Prostate gland (tissue), 2 donors: ENCODE data around the gene IGSF6. TPM values are rescaled to one million over a fixed set of nuclear protein-coding genes. Genes with fewer than 3 reads are reported as not detected.
"Not testable (repeated sequence)": the region's sequence is repeated elsewhere in the genome, so short reads cannot be mapped to it uniquely, and the experiment has no call there.

Source experiments
- DNase-seq: peaks from one replicate; pipeline ENCODE4 v3.0.0-alpha.2; 2019; ENCODE audit warnings: low spot score
- H3K27ac ChIP-seq, 2 donors: fragments of 200-600 bp; sonication (generic); 2 replicates each; pipeline ENCODE4 v1.5.1; 2017 to 2019
- H3K27me3 ChIP-seq: fragments of 200-600 bp; sonication (generic); replicated peaks from 2 replicates; pipeline ENCODE4 v1.5.1; 2019; ENCODE audit not compliant: insufficient read depth
- H3K36me3 ChIP-seq, 2 donors: fragments of 200-600 bp; sonication (generic); 1 replicate in 1 of 2; 2 replicates in 1 of 2; pipeline versions ENCODE4 v1.5.1 to v1.8.1; 2017 to 2019
- H3K4me1 ChIP-seq: fragments of 200-600 bp; sonication (generic); replicated peaks from 2 replicates; pipeline ENCODE4 v1.5.1; 2019
- H3K4me3 ChIP-seq, 2 donors: fragments of 200-600 bp; sonication (generic); 2 replicates each; pipeline ENCODE4 v1.5.1; 2017 to 2019
- H3K9me3 ChIP-seq: fragments of 200-600 bp; sonication (generic); 2 replicates; pipeline ENCODE4 v1.5.1; 2017
- CTCF ChIP-seq, 4 experiments: fragments of 200-600 bp in 2 of 4; fragments of 450-650 bp in 2 of 4; sonication (generic) in 2 of 4; IDR thresholded peaks; 1 replicate in 3 of 4; 2 replicates in 1 of 4; pipeline ENCODE4 v1.5.1; 2016 to 2019; ENCODE audit warnings: antibody characterized with exemption in 4 of 4, mild to moderate bottlenecking in 2 of 4, moderate library complexity in 2 of 4
- POLR2A ChIP-seq: fragments of 450-650 bp; IDR thresholded peaks from one replicate; pipeline ENCODE4 v1.6.1; 2016; ENCODE audit warnings: antibody characterized with exemption, mild to moderate bottlenecking
- POLR2AphosphoS5 ChIP-seq: sonication (generic); formaldehyde crosslinking; IDR thresholded peaks from one replicate; pipeline ENCODE4 v1.6.1; 2017; ENCODE audit warnings: antibody characterized with exemption
- WGBS: methylation state at CpG from one replicate; pipeline ENCODE4 v1.1.5; 2018; 5-methylcytosine and 5-hydroxymethylcytosine counted together
- intact Hi-C: fragments of 100-400 bp; cut with DNase I; formaldehyde crosslinking; loops from one replicate; pipeline ENCODE4 v1.14.2; 2022
- total RNA-seq, 2 donors: library from RNA; depleted of rRNA; stranded (reverse); fragments of >200 nt; gene quantifications; one replicate each; pipeline ENCODE4 v1.1.0, GENCODE V29; 2016

Gene IGSF6
- total RNA-seq, 2 donors from 2014 or later: 4.5 TPM; not detected in 1

- Histone ChIP-seq H3K27ac (no peak overlapping the region), H3K4me3 (no peak overlapping the region), H3K36me3 (no peaks in the 10 kb centered on the region), H3K4me1 (no peaks in the 10 kb centered on the region), H3K27me3 (no peaks in the 10 kb centered on the region), H3K9me3 (no peaks in the 10 kb centered on the region)
- TF ChIP-seq CTCF (IDR thresholded peaks at IDR 0.05) (no peak), POLR2AphosphoS5 (no peak), POLR2A (no peak)
- DNase-seq: no peak
- WGBS: 85% methylated on average over 5 of the region's 5 CpGs
- intact Hi-C loops: no loop called here
Measured at GRCh38 chr16:21653571-21653970, 1.2 kb upstream of the IGSF6 start.

GRCh38 chr16:21651515-21651914, 893 bp downstream of the IGSF6 start:
- H3K4me3 ChIP-seq: no peak overlapping the region
- no peak overlapping the region for H3K27ac ChIP-seq
- H3K27me3 ChIP-seq: no peaks in the 10 kb centered on the region
- TF ChIP-seq CTCF (IDR thresholded peaks at IDR 0.05): no peak
- TF ChIP-seq POLR2AphosphoS5: no peak
- no peak for TF ChIP-seq POLR2A
- H3K4me1 ChIP-seq: no peaks in the 10 kb centered on the region
- WGBS: 94% methylated on average over 3 of the region's 3 CpGs
- DNase-seq: no peak
- intact Hi-C loops: no loop called here
- H3K9me3 ChIP-seq: no peaks in the 10 kb centered on the region
- no peaks in the 10 kb centered on the region for H3K36me3 ChIP-seq

- H3K36me3 ChIP-seq: no peaks in the 10 kb centered on the region
- H3K9me3 ChIP-seq: no peaks in the 10 kb centered on the region
- no peaks in the 10 kb centered on the region for H3K4me1 ChIP-seq
- WGBS: 88% methylated on average over 1 of the region's 1 CpG
- H3K27me3 ChIP-seq: no peaks in the 10 kb centered on the region
- H3K27ac ChIP-seq: no peak overlapping the region
- intact Hi-C loops: no loop called here
- TF ChIP-seq CTCF (IDR thresholded peaks at IDR 0.05) (no peak), POLR2A (no peak), POLR2AphosphoS5 (no peak)
- H3K4me3 ChIP-seq: no peak overlapping the region
- no peak for DNase-seq
Measured at GRCh38 chr16:21650521-21650920, 1.9 kb downstream of the IGSF6 start.

- DNase-seq, H3K27me3 ChIP-seq, H3K4me1 ChIP-seq, H3K4me3 ChIP-seq, H3K9me3 ChIP-seq, intact Hi-C loops, H3K36me3 ChIP-seq, H3K27ac ChIP-seq: not testable (repeated sequence)
- WGBS: 90% methylated on average over 12 of the region's 12 CpGs
Measured at GRCh38 chr16:21649826-21650406, 2.5 kb downstream of the IGSF6 start.

GRCh38 chr16:21647562-21648164, 4.7 kb downstream of the IGSF6 start:
- Histone ChIP-seq H3K4me3 (no peak overlapping the region), H3K27ac (no peak overlapping the region), H3K4me1 (no peaks in the 10 kb centered on the region), H3K27me3 (no peaks in the 10 kb centered on the region), H3K9me3 (no peaks in the 10 kb centered on the region), H3K36me3 (no peaks in the 10 kb centered on the region)
- TF ChIP-seq POLR2A (no peak), CTCF (IDR thresholded peaks at IDR 0.05) (no peak), POLR2AphosphoS5 (no peak)
- no peak for DNase-seq
- intact Hi-C loops: no loop called here
- WGBS: 66% methylated on average over 9 of the region's 9 CpGs
